ENCODE data around the gene ALDH1A2.

DNA sequence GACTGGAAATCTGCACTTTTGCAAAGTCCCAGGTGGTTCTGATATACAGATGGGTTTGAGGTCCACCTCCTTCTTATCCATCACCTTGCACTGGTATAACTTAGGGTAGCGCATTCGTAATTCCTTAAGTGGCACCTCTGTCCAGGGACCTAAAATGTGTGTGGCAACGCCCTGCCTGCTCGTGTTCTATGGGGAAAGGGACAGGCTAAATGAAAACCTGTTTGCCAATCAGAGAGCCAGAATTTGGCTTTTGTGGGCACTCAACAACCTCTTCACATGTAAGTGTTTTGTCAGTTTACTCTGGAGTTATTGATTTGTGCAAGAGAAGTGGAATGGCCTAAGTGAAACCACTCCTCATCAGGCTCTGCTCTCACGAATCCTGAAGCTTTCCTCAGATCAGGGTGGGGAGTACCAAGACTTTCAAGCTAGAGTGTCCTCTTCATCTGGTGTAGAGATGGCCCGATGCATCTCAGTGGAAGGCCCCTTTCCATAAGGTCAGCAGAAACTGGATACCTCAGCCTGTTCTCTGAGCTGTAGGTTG, 138.3 kb downstream of the ALDH1A2 start:
- TF ChIP-seq, protein P1, sequence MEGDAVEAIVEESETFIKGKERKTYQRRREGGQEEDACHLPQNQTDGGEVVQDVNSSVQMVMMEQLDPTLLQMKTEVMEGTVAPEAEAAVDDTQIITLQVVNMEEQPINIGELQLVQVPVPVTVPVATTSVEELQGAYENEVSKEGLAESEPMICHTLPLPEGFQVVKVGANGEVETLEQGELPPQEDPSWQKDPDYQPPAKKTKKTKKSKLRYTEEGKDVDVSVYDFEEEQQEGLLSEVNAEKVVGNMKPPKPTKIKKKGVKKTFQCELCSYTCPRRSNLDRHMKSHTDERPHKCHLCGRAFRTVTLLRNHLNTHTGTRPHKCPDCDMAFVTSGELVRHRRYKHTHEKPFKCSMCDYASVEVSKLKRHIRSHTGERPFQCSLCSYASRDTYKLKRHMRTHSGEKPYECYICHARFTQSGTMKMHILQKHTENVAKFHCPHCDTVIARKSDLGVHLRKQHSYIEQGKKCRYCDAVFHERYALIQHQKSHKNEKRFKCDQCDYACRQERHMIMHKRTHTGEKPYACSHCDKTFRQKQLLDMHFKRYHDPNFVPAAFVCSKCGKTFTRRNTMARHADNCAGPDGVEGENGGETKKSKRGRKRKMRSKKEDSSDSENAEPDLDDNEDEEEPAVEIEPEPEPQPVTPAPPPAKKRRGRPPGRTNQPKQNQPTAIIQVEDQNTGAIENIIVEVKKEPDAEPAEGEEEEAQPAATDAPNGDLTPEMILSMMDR (IDR thresholded peaks at IDR 0.05), result no peak
- TF ChIP-seq POLR2AphosphoS5 (IDR thresholded peaks at IDR 0.05) (no peak), EP300 (IDR thresholded peaks at IDR 0.05) (no peak)
